CD14-positive monocyte (primary cell): ENCODE data around the gene NR2C2. TPM values are rescaled to one million over a fixed set of nuclear protein-coding genes. Genes with fewer than 3 reads are reported as not detected.
A peak's percentile ranks its signal among the peaks of the same experiment; 100 is the strongest.

Source experiments
- DNase-seq, 3 donors: peaks; one replicate each; pipeline ENCODE4 v3.0.0-alpha.2; 2011 to 2022
- H2AFZ ChIP-seq: 2 replicates; pipeline ENCODE4 v1.6.0; 2012; ENCODE audit warnings: mild to moderate bottlenecking, low read depth, low read length, inconsistent platforms; ENCODE audit not compliant: insufficient read depth, poor library complexity, severe bottlenecking
- H3K27ac ChIP-seq, 2 donors: 1 replicate in 1 of 2; 2 replicates in 1 of 2; pipeline ENCODE4 v1.5.1; 2012 to 2013; ENCODE audit warnings: low read length in 2 of 2, control low read depth in 1 of 2, inconsistent platforms in 1 of 2, low read depth in 1 of 2, mild to moderate bottlenecking in 1 of 2
- H3K27me3 ChIP-seq, 2 donors: one replicate each; pipeline versions ENCODE4 v1.6.0 to v1.6.1; 2011 to 2013; ENCODE audit warnings: low read length in 2 of 2; ENCODE audit not compliant: control insufficient read depth in 2 of 2, insufficient read depth in 2 of 2
- H3K36me3 ChIP-seq, 2 donors: replicated peaks in 1 of 2; 1 replicate in 1 of 2; 2 replicates in 1 of 2; pipeline versions ENCODE4 v1.5.1 to v1.6.1; 2012 to 2013; ENCODE audit warnings: low read length in 2 of 2, control low read depth in 1 of 2, inconsistent platforms in 1 of 2, mild to moderate bottlenecking in 1 of 2; ENCODE audit not compliant: insufficient read depth in 2 of 2, control insufficient read depth in 1 of 2
- H3K4me1 ChIP-seq, 2 donors: 1 replicate in 1 of 2; 2 replicates in 1 of 2; pipeline versions ENCODE4 v1.5.1 to v1.6.1; 2012 to 2013; ENCODE audit warnings: low read length in 2 of 2, control low read depth in 1 of 2, inconsistent platforms in 1 of 2, mild to moderate bottlenecking in 1 of 2, moderate library complexity in 1 of 2; ENCODE audit not compliant: insufficient read depth in 2 of 2, control insufficient read depth in 1 of 2
- H3K4me2 ChIP-seq: replicated peaks from 2 replicates; pipeline ENCODE3; 2012; ENCODE audit warnings: low read length, moderate library complexity, mild to moderate bottlenecking; ENCODE audit not compliant: poor library complexity, severe bottlenecking; ENCODE audit errors: extremely low read depth
- H3K4me3 ChIP-seq, 3 experiments: fragments of 200-600 bp in 1 of 3; sonication (generic) in 1 of 3; replicated peaks in 1 of 3; 1 replicate in 2 of 3; 2 replicates in 1 of 3; pipeline ENCODE4 v1.5.1; 2011 to 2013; ENCODE audit warnings: low read length in 3 of 3, mild to moderate bottlenecking in 3 of 3, control low read depth in 2 of 3, low read depth in 2 of 3, inconsistent platforms in 1 of 3, moderate library complexity in 1 of 3
- H3K79me2 ChIP-seq: 2 replicates; pipeline ENCODE4 v1.6.0; 2012; ENCODE audit warnings: mild to moderate bottlenecking, control low read depth, inconsistent platforms, low read length, moderate library complexity; ENCODE audit not compliant: insufficient read depth
- H3K9ac ChIP-seq: 2 replicates; pipeline ENCODE4 v1.6.0; 2017; ENCODE audit warnings: low read length, mild to moderate bottlenecking; ENCODE audit not compliant: insufficient read depth, poor library complexity, severe bottlenecking
- H3K9me3 ChIP-seq, 2 donors: replicated peaks in 1 of 2; 1 replicate in 1 of 2; 2 replicates in 1 of 2; pipeline versions ENCODE4 v1.5.1 to v1.6.1; 2012 to 2013; ENCODE audit warnings: low read length in 2 of 2, control low read depth in 1 of 2; ENCODE audit not compliant: control insufficient read depth in 1 of 2, insufficient read depth in 1 of 2
- H4K20me1 ChIP-seq: 2 replicates; pipeline ENCODE4 v1.6.0; 2012; ENCODE audit warnings: mild to moderate bottlenecking, low read length, control low read depth, moderate library complexity; ENCODE audit not compliant: insufficient read depth
- H3K27ac Mint-ChIP-seq, 7 donors: one replicate each; pipeline ENCODE4 v1.8.0; 2020; ENCODE audit warnings: mild to moderate bottlenecking in 7 of 7, mixed read lengths in 7 of 7, moderate library complexity in 6 of 7, inconsistent platforms in 2 of 7
- H3K27me3 Mint-ChIP-seq, 3 donors: one replicate each; pipeline ENCODE4 v1.8.0; 2021 to 2022; ENCODE audit warnings: low read depth in 3 of 3, mild to moderate bottlenecking in 3 of 3, mixed read lengths in 3 of 3, moderate library complexity in 3 of 3, inconsistent platforms in 1 of 3
- H3K36me3 Mint-ChIP-seq, 2 donors: one replicate each; pipeline ENCODE4 v1.8.0; 2020; ENCODE audit warnings: mixed read lengths in 2 of 2, inconsistent platforms in 1 of 2, mild to moderate bottlenecking in 1 of 2
- H3K4me1 Mint-ChIP-seq: one replicate; pipeline ENCODE4 v1.8.0; 2020; ENCODE audit warnings: mild to moderate bottlenecking, mixed read lengths
- H3K4me3 Mint-ChIP-seq, 2 donors: one replicate each; pipeline ENCODE4 v1.8.0; 2020; ENCODE audit warnings: mild to moderate bottlenecking in 2 of 2, mixed read lengths in 2 of 2, moderate library complexity in 1 of 2
- H3K9me3 Mint-ChIP-seq, 7 donors: one replicate each; pipeline ENCODE4 v1.8.0; 2020 to 2022; ENCODE audit warnings: mixed read lengths in 7 of 7, mild to moderate bottlenecking in 6 of 7, moderate library complexity in 6 of 7, inconsistent platforms in 2 of 7
- CTCF ChIP-seq: fragments of 200-600 bp; IDR thresholded peaks from one replicate; pipeline ENCODE4 v1.8.0; 2022; ENCODE audit warnings: antibody characterized with exemption, mild to moderate bottlenecking
- whole genome bisulfite sequencing: methylation state at CpG from one replicate; pipeline ENCODE4 v1.1.5; 2013; ENCODE audit warnings: missing lambda C conversion rate; ENCODE audit not compliant: insufficient coverage; 5-methylcytosine and 5-hydroxymethylcytosine counted together
- intact Hi-C, 2 donors: fragments of 100-400 bp; cut with micrococcal nuclease; formaldehyde crosslinking; loops; one replicate each; pipeline versions ENCODE4 v1.15.0 to v1.15.1; 2023
- polyA plus RNA-seq, 3 donors: library from polyadenylated mRNA; depleted of rRNA in 1 of 3; unstranded in 2 of 3; stranded (reverse) in 1 of 3; fragments of 300-500 nt in 2 of 3; fragments of >200 nt in 1 of 3; fragmentation: Illumina TruSeq in 2 of 3; gene quantifications; 1 replicate in 2 of 3; 2 replicates in 1 of 3; pipeline ENCODE4 v1.2.3, GENCODE V29; 2012 to 2021

The NR2C2 gene
- polyA plus RNA-seq, 3 donors: 3.4 to 24.9 (median 3.8) TPM

GRCh38 chr3:15023719-15024118 is 76.3 kb downstream of the NR2C2 start:
- H3K9me3 Mint-ChIP-seq: peaks cover 0 to 2% (median 0%) of the 10 kb centered on the region in 7 donors
- H3K4me3 Mint-ChIP-seq: no peak overlapping the region
- no CpG with 5 or more reads among the region's 2 CpGs for WGBS
- Histone ChIP-seq H3K9me3 (no peaks in the 10 kb centered on the region), H3K27ac (no peak overlapping the region), H3K27me3 (no peaks in the 10 kb centered on the region), H3K79me2 (no peaks in the 10 kb centered on the region), H3K4me2 (no peak overlapping the region), H2AFZ (no peak overlapping the region), H3K4me3 (no peak overlapping the region), H3K9ac (no peak overlapping the region), H3K4me1 (no peaks in the 10 kb centered on the region), H4K20me1 (no peaks in the 10 kb centered on the region), H3K36me3 (peaks cover 86 to 98% of the 10 kb centered on the region in 2 donors)
- no peaks in the 10 kb centered on the region for H3K27me3 Mint-ChIP-seq
- no peaks in the 10 kb centered on the region for H3K4me1 Mint-ChIP-seq
- peak overlapping the region in 1 of 7 donors; percentile 38 for H3K27ac Mint-ChIP-seq
- no peak for DNase-seq
- H3K36me3 Mint-ChIP-seq: peaks cover 82 to 94% of the 10 kb centered on the region in 2 donors
- TF ChIP-seq CTCF: no peak
- intact Hi-C loops: no loop called here

DNA sequence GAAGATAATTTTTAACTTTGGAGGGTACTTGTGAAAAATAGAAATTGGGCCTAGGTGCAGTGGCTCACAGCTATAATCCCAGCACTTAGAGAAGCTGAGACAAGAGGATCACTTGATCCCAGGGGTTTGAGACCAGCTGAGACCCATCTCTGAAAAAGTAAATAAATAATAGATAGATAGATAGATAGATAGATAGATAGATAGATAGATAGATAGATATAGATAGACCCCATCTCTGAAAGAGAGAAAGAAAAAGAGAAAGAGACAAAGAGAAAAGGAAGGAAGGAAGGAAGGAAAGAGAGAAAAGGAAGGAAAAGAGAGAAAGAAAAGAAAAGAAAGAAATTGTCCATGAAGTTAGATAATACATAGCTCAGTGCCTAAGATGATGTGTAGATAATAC is 82.2 kb downstream of the NR2C2 start:
- Histone ChIP-seq H3K4me3 (no peak overlapping the region), H3K4me1 (no peaks in the 10 kb centered on the region), H3K9ac (no peak overlapping the region), H3K4me2 (no peak overlapping the region), H3K79me2 (no peaks in the 10 kb centered on the region), H3K27ac (no peak overlapping the region), H3K9me3 (no peaks in the 10 kb centered on the region), H2AFZ (no peak overlapping the region), H4K20me1 (no peaks in the 10 kb centered on the region), H3K36me3 (peaks cover 91 to 100% of the 10 kb centered on the region in 2 donors), H3K27me3 (no peaks in the 10 kb centered on the region)
- intact Hi-C loops: no loop called here
- no peak for TF ChIP-seq CTCF
- no peak for DNase-seq
- H3K27me3 Mint-ChIP-seq: no peaks in the 10 kb centered on the region
- peak overlapping the region in 1 of 7 donors; percentile 24 for H3K27ac Mint-ChIP-seq
- H3K4me1 Mint-ChIP-seq: no peaks in the 10 kb centered on the region
- peaks cover 90 to 99% of the 10 kb centered on the region in 2 donors for H3K36me3 Mint-ChIP-seq
- H3K9me3 Mint-ChIP-seq: no peaks in the 10 kb centered on the region
- no peak overlapping the region for H3K4me3 Mint-ChIP-seq
